Activated gamma-delta T cell (primary cell): ENCODE results near the gene BRICD5.

ENCODE experiments used
- DNase-seq: peaks from one replicate; lab custom pipeline; 2025; lab: John Stamatoyannopoulos, UW

The BRICD5 gene

DNA sequence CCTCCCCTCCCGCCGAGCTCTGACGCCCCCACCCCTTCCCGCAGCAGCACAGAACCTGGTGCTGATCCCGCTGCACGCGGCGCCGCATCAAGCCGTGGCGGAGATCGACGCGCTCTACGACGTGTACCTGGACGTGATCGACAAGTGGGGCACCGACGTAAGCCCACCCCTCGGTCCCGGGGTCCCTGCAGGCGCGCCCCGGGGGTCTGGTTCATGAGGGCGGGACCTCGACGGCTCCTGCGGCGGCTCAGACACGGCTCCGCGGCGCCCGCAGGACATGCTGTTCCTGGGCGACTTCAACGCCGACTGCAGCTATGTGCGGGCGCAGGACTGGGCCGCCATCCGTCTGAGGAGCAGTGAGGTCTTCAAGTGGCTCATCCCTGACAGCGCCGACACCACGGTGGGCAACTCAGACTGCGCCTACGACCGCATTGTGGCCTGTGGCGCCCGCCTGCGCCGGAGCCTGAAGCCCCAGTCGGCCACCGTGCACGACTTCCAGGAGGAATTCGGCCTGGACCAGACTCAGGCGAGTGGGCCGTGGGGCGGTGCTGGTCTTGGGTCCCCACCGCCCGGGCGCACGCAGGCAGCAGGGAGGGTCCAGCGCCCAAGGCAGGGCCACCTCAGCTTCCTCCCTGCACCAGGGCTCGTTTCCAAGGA lies 27.0 kb upstream of the BRICD5 start:
- no peak for DNase-seq

DNA sequence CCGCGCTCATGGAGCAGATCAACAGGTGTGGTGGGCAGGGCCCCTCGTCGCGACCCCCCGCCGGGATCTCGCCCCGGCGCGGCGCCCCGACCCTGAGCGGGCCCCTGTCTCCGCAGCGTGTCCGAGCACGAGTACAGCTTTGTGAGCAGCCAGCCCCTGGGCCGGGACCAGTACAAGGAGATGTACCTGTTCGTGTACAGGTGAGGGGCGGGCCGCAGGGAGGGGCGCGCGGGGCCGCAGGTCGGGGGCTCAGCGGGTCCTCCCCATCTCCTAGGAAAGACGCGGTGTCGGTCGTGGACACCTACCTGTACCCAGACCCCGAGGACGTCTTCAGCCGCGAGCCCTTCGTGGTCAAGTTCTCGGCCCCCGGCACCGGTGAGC lies 26.4 kb upstream of the BRICD5 start:
- no peak for DNase-seq

GRCh38 chr16:2236337-2237101 lies 25.9 kb upstream of the BRICD5 start, which contains the start of gene DNASE1L2:
Gene DNASE1L2 (plus strand): TSS chr16:2236444. CDS start chr16:2236817, 373 bp downstream.
- no peak for DNase-seq

- no peak for DNase-seq
Measured at GRCh38 chr16:2235695-2236336, 25.2 kb upstream of the BRICD5 start.

DNA sequence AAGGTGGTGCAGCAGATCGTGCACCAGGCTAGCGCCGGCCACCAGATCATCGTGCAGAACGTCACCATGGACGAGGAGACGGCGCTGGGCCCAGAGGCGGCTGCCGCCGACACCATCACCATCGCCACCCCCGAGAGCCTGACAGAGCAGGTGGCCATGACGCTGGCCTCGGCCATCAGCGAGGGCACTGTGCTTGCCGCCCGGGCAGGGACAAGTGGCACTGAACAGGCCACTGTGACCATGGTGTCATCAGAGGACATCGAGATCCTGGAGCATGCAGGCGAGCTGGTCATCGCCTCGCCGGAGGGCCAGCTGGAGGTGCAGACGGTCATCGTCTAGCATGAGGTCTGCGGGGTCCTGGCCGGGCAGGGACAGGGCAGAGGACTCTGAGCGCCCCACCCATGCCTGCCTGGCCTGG lies 24.6 kb upstream of the BRICD5 start:
- DNase-seq, result no peak

DNA sequence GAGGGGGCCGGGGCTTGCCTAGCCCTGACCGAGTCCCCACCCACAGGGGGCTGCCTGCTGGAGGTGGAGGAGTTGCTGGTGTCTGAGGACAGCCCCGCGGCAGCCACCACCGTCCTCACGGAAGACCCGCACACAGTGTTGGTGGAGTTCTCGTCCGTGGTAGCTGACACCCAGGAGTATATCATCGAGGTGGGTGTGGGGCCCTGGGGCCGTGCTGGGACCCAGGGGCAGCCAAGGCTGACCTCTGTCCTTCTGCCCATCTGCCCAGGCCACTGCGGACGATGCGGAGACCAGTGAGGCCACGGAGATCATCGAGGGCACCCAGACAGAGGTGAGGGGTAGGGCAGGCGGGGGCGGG lies 24.1 kb upstream of the BRICD5 start:
- no peak for DNase-seq

- DNase-seq, result no peak
Measured at GRCh38 chr16:2233872-2234812, 23.5 kb upstream of the BRICD5 start.

DNA sequence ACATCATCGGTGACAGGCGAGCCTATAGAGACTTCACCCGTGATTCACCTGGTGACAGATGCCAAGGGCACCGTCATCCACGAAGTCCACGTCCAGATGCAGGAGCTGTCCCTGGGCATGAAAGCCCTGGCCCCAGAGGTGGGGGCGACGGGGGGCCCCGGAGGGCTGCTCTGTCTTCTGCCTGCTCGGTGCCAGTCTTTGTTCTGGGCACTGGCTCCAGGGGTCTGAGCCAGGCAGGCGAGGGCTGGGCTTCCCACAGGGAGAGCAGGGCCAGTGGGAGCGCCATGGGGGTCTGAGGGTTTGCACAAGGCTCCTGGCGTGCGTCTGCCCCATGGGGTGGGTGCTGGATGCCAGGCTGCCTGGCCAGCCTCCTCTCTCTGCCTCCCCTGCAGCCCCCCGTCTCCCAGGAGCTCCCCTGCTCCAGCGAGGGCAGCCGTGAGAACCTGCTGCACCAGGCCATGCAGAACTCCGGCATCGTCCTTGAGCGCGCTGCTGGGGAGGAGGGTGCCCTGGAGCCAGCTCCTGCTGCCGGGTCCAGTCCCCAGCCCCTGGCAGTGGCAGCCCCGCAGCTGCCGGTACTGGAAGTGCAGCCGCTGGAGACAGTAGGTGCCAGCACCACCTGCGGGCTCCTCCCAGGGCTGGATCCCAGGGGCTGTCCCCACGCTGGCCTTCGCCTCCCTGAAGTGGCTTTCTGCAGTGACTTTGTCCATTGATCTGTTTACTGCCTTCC lies 22.5 kb upstream of the BRICD5 start:
- DNase-seq, result no peak

GRCh38 chr16:2232094-2232990 lies 21.7 kb upstream of the BRICD5 start:
- DNase-seq, result no peak

DNA sequence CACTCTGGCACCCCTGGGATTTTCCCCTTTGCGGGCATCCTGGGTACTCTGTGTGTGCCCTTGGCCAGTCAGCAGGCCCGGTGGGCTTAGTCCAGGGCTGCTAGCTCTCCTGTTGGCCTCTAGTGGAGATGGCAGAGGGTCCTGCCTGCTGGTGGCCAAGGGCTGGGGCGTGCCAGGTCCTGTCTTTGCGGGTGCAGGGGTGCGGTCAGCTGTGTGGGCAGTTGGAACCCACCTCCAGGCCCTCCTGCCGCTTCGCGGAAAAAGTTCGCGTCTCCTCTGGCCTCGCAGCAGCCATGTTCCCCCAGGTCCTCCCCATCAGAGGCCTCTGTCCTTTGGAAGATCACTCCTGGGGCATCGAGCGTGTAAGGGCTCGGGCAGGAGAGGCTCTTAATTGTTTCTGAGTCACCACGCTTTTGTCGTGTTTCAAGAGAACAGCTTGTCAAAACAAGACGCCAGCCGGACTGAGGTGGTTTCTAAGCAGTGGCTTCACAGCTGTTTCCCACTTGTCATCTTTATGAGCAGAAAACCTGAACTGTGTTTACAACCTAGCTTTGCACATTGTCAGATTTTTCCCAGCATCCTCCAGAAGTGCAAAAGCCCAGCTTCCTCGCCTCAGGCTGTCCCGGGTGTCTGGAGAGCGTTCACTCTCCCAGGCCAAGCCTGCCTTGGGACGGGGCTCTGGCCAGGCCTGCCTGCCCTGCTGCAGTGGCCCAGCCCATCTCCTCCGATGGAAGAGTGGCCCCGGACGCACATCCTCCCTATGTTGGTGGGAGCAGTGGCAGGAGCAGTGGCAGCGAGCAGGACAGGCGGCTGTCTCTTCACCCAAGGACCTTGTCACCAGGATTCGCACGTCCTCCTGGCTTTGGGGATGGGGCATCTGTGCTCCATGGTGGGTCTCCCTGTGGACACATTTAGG lies 20.6 kb upstream of the BRICD5 start:
- no peak for DNase-seq

GRCh38 chr16:2230376-2230775 lies 19.7 kb upstream of the BRICD5 start:
- DNase-seq, result no peak

- no peak for DNase-seq
Measured at GRCh38 chr16:2229632-2230250, 19.1 kb upstream of the BRICD5 start.

DNA sequence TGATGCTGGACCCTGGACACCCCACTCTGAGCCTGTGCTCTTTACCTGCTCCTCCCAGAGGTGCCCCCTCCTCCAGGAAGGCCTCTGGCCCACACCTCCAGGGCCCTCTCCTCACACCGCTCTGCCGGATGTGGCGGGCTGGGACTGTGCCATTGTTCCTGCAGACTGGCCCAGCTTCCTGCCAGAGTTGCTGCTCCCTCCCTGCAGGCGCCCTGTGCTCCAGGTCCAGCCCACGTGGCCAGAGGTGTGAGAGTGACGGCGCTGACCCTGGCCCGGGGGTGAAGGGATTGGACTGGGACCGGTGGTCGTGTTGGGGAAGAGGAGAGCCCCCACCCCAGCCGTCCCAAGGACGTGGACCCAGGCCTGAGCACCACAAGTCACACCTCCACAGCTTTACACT lies 18.4 kb upstream of the BRICD5 start:
- no peak for DNase-seq

DNA sequence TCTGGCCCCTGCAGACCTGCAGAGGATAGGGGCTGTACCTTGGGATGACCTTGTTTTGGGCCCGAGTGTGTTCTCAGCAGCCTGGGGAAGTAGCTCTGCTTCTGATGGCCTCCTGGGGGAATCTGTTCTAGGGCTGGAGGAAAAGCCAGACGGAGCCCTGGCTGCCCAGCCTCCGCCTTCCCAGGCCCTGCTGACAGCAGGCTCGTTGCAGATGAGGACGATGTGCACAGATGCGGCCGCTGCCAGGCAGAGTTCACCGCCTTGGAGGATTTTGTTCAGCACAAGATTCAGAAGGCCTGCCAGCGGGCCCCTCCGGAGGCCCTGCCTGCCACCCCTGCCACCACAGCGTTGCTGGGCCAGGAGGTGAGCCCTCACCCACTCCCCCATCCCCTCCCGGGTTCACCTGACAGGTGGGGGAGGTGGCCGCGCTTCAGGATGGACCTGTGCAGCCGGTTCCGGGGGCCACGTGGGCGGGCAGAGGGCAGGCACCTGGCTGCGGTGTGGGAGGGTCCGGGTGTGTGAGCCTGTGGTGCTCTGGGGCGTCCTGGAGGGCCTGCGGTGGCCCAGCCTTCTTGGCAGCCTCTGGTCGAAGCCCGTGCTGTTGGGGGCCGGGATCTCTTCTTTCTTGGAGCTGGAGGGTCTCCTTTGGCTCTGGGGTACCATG lies 17.6 kb upstream of the BRICD5 start:
- no peak for DNase-seq

- DNase-seq, result no peak
Measured at GRCh38 chr16:2226918-2227317, 16.3 kb upstream of the BRICD5 start.

DNA sequence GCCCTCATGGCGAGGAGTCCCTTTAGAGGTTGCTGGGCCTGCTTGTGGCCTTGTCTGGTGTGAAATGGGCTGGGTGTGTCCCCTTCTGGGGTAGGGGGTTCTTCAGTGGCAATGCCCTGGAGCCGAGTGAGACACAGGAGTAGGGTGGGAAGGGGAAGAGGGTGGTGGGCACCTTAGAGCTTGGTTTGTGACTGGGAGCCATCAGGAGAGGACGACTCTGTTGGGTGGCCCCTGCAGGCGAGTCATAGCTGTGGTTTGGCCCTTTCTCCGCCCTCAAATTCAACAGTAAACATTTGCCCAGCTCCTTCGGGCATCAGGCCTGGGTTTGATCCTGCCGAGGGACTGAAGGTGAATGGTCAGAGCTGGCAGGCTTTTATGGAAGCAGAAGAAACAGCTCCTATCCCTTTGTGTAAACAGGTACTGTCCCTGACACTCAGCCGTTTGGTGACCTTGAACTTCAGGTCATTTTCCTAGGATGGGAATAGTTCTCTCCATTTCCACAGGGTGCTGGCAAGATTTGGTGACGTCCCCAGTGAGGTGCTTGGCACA lies 15.7 kb upstream of the BRICD5 start:
- DNase-seq, result no peak

DNA sequence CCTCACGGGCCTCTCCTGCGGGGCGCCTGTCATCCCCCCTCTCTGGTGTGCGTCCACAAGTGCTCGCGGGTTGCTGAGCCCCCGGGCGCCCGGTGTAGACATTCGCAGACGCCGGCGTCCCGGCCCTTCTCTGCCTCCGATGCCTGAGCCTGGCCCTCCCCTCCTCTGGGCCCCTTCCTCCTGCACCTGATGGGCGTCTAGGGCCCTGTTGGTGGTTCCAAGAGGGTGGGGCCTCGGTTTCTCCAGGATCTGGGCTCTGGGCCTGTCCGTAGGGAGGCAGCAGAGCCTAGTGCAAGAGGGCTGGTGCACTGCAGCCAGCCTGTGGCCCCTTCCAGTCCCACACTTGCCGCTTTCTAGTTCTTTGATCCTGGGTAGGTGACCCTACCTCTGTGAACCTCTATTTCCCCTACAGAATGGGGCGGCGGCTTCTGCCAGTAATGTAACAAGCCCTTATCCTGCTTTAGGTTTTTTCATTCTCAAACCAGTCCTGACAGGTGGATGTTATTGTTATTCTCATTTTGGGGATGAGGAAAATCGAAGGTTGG lies 13.4 kb upstream of the BRICD5 start:
- DNase-seq, result no peak
